Hepatocyte (in vitro differentiated cells): ENCODE data around the gene ANAPC5.

Experiments
- CTCF ChIP-seq: fragments of 200-600 bp; sonication (generic); IDR thresholded peaks from 2 replicates; pipeline ENCODE4 v1.5.1; 2016; ENCODE audit warnings: antibody characterized with exemption, mild to moderate bottlenecking; ENCODE audit not compliant: poor library complexity
- EZH2 ChIP-seq: fragments of 200-600 bp; sonication (generic); IDR thresholded peaks from 2 replicates; pipeline ENCODE4 v1.6.1; 2016; ENCODE audit warnings: antibody characterized with exemption, mild to moderate bottlenecking, borderline replicate concordance

- TF ChIP-seq CTCF, result no peak
- no peak for TF ChIP-seq EZH2
Observed at GRCh38 chr12:121261398-121261797, 90.8 kb downstream of the ANAPC5 start.
